ENCODE data around the gene BPIFA1.

BPIFA1 gene

GRCh38 chr20:33278700-33279099, 42.9 kb downstream of the BPIFA1 start:
- Histone ChIP-seq H3K4me3 (ENCODE audit: low read length) (no peak overlapping the region), H3K18ac (ENCODE audit: low read length) (no peak overlapping the region), H3K4me2 (ENCODE audit: low read length) (no peak overlapping the region), H4K5ac (ENCODE audit: low read length) (no peak overlapping the region), H3K9ac (ENCODE audit: low read length) (no peak overlapping the region), H3K36me3 (ENCODE audit: control insufficient read depth, insufficient read depth, low read length) (no peaks in the 10 kb centered on the region), H3K27me3 (ENCODE audit: insufficient read depth, low read length, poor library complexity) (no peaks in the 10 kb centered on the region), H3K23ac (ENCODE audit: low read length) (no peak overlapping the region), H3K79me1 (ENCODE audit: low read length) (no peaks in the 10 kb centered on the region), H3K56ac (ENCODE audit: low read length) (no peak overlapping the region), H2BK5ac (ENCODE audit: low read length) (no peak overlapping the region), H3K4ac (ENCODE audit: low read depth, low read length) (no peak overlapping the region), H4K8ac (ENCODE audit: low read depth, low read length) (no peak overlapping the region), H2BK15ac (replicated peaks; ENCODE audit: low read depth) (no peak overlapping the region), H3K27ac (ENCODE audit: low read depth, low read length) (no peak overlapping the region), H3K79me2 (ENCODE audit: control insufficient read depth, insufficient read depth, low read length) (no peaks in the 10 kb centered on the region), H2BK120ac (ENCODE audit: low read depth, low read length) (no peak overlapping the region), H2AK5ac (ENCODE audit: low read length) (no peak overlapping the region), H3K4me1 (ENCODE audit: control insufficient read depth, low read depth, low read length) (no peaks in the 10 kb centered on the region)
- DNase-seq = no peak
- WGBS (ENCODE audit: extremely low coverage, insufficient coverage, low lambda C conversion rate) = no CpG with 5 or more reads among the region's 3 CpGs

GRCh38 chr20:33279261-33279910, 43.6 kb downstream of the BPIFA1 start:
- no peak for DNase-seq
- H3K23ac ChIP-seq (ENCODE audit: low read length) = no peak overlapping the region
- H4K5ac ChIP-seq (ENCODE audit: low read length) = no peak overlapping the region
- no peak overlapping the region for H3K4me2 ChIP-seq (ENCODE audit: low read length)
- H3K18ac ChIP-seq (ENCODE audit: low read length) = no peak overlapping the region
- no peak overlapping the region for H3K27ac ChIP-seq (ENCODE audit: low read depth, low read length)
- H4K8ac ChIP-seq (ENCODE audit: low read depth, low read length) = no peak overlapping the region
- no peak overlapping the region for H2BK15ac ChIP-seq (replicated peaks; ENCODE audit: low read depth)
- no peak overlapping the region for H3K4me3 ChIP-seq (ENCODE audit: low read length)
- no CpG with 5 or more reads among the region's 6 CpGs for WGBS (ENCODE audit: extremely low coverage, insufficient coverage, low lambda C conversion rate)
- no peaks in the 10 kb centered on the region for H3K4me1 ChIP-seq (ENCODE audit: control insufficient read depth, low read depth, low read length)
- no peaks in the 10 kb centered on the region for H3K27me3 ChIP-seq (ENCODE audit: insufficient read depth, low read length, poor library complexity)
- no peaks in the 10 kb centered on the region for H3K36me3 ChIP-seq (ENCODE audit: control insufficient read depth, insufficient read depth, low read length)
- no peaks in the 10 kb centered on the region for H3K79me1 ChIP-seq (ENCODE audit: low read length)
- no peak overlapping the region for H3K9ac ChIP-seq (ENCODE audit: low read length)
- no peak overlapping the region for H2BK120ac ChIP-seq (ENCODE audit: low read depth, low read length)
- no peak overlapping the region for H3K56ac ChIP-seq (ENCODE audit: low read length)
- H3K79me2 ChIP-seq (ENCODE audit: control insufficient read depth, insufficient read depth, low read length) = no peaks in the 10 kb centered on the region
- no peak overlapping the region for H3K4ac ChIP-seq (ENCODE audit: low read depth, low read length)
- no peak overlapping the region for H2AK5ac ChIP-seq (ENCODE audit: low read length)
- H2BK5ac ChIP-seq (ENCODE audit: low read length) = no peak overlapping the region

- Histone ChIP-seq H3K4me3 (ENCODE audit: low read length) (no peak overlapping the region), H3K18ac (ENCODE audit: low read length) (no peak overlapping the region), H3K56ac (ENCODE audit: low read length) (no peak overlapping the region), H3K79me2 (ENCODE audit: control insufficient read depth, insufficient read depth, low read length) (no peaks in the 10 kb centered on the region), H2BK120ac (ENCODE audit: low read depth, low read length) (no peak overlapping the region), H3K27me3 (ENCODE audit: insufficient read depth, low read length, poor library complexity) (no peaks in the 10 kb centered on the region), H3K4me1 (ENCODE audit: control insufficient read depth, low read depth, low read length) (no peaks in the 10 kb centered on the region), H3K4ac (ENCODE audit: low read depth, low read length) (no peak overlapping the region), H3K23ac (ENCODE audit: low read length) (no peak overlapping the region), H2BK15ac (replicated peaks; ENCODE audit: low read depth) (no peak overlapping the region), H3K27ac (ENCODE audit: low read depth, low read length) (no peak overlapping the region), H4K5ac (ENCODE audit: low read length) (no peak overlapping the region), H4K8ac (ENCODE audit: low read depth, low read length) (no peak overlapping the region), H3K36me3 (ENCODE audit: control insufficient read depth, insufficient read depth, low read length) (no peaks in the 10 kb centered on the region), H2AK5ac (ENCODE audit: low read length) (no peak overlapping the region), H3K79me1 (ENCODE audit: low read length) (no peaks in the 10 kb centered on the region), H2BK5ac (ENCODE audit: low read length) (no peak overlapping the region), H3K9ac (ENCODE audit: low read length) (no peak overlapping the region), H3K4me2 (ENCODE audit: low read length) (no peak overlapping the region)
- DNase-seq = no peak
- no CpG with 5 or more reads among the region's 9 CpGs for WGBS (ENCODE audit: extremely low coverage, insufficient coverage, low lambda C conversion rate)
Measured at GRCh38 chr20:33280000-33280680, 44.3 kb downstream of the BPIFA1 start.

GRCh38 chr20:33280775-33281174, 45.0 kb downstream of the BPIFA1 start:
- H2BK5ac ChIP-seq (ENCODE audit: low read length) = no peak overlapping the region
- no peak overlapping the region for H3K9ac ChIP-seq (ENCODE audit: low read length)
- no peak overlapping the region for H2AK5ac ChIP-seq (ENCODE audit: low read length)
- H3K36me3 ChIP-seq (ENCODE audit: control insufficient read depth, insufficient read depth, low read length) = no peaks in the 10 kb centered on the region
- H3K4me3 ChIP-seq (ENCODE audit: low read length) = no peak overlapping the region
- H3K4me2 ChIP-seq (ENCODE audit: low read length) = no peak overlapping the region
- no peak for DNase-seq
- H3K27ac ChIP-seq (ENCODE audit: low read depth, low read length) = no peak overlapping the region
- no peak overlapping the region for H4K5ac ChIP-seq (ENCODE audit: low read length)
- H3K4ac ChIP-seq (ENCODE audit: low read depth, low read length) = no peak overlapping the region
- H3K79me2 ChIP-seq (ENCODE audit: control insufficient read depth, insufficient read depth, low read length) = no peaks in the 10 kb centered on the region
- no peaks in the 10 kb centered on the region for H3K4me1 ChIP-seq (ENCODE audit: control insufficient read depth, low read depth, low read length)
- no peak overlapping the region for H3K56ac ChIP-seq (ENCODE audit: low read length)
- no peak overlapping the region for H3K23ac ChIP-seq (ENCODE audit: low read length)
- no CpG with 5 or more reads among the region's 7 CpGs for WGBS (ENCODE audit: extremely low coverage, insufficient coverage, low lambda C conversion rate)
- H3K79me1 ChIP-seq (ENCODE audit: low read length) = no peaks in the 10 kb centered on the region
- no peak overlapping the region for H3K18ac ChIP-seq (ENCODE audit: low read length)
- H2BK15ac ChIP-seq (replicated peaks; ENCODE audit: low read depth) = no peak overlapping the region
- no peaks in the 10 kb centered on the region for H3K27me3 ChIP-seq (ENCODE audit: insufficient read depth, low read length, poor library complexity)
- no peak overlapping the region for H4K8ac ChIP-seq (ENCODE audit: low read depth, low read length)
- no peak overlapping the region for H2BK120ac ChIP-seq (ENCODE audit: low read depth, low read length)

GRCh38 chr20:33281550-33282146, 45.9 kb downstream of the BPIFA1 start:
- Histone ChIP-seq H3K4me1 (ENCODE audit: control insufficient read depth, low read depth, low read length) (no peaks in the 10 kb centered on the region), H3K79me2 (ENCODE audit: control insufficient read depth, insufficient read depth, low read length) (no peaks in the 10 kb centered on the region), H3K27ac (ENCODE audit: low read depth, low read length) (no peak overlapping the region), H3K23ac (ENCODE audit: low read length) (no peak overlapping the region), H4K8ac (ENCODE audit: low read depth, low read length) (no peak overlapping the region), H2BK15ac (replicated peaks; ENCODE audit: low read depth) (no peak overlapping the region), H3K9ac (ENCODE audit: low read length) (no peak overlapping the region), H2BK5ac (ENCODE audit: low read length) (no peak overlapping the region), H2BK120ac (ENCODE audit: low read depth, low read length) (no peak overlapping the region), H3K18ac (ENCODE audit: low read length) (no peak overlapping the region), H3K56ac (ENCODE audit: low read length) (no peak overlapping the region), H3K79me1 (ENCODE audit: low read length) (no peaks in the 10 kb centered on the region), H2AK5ac (ENCODE audit: low read length) (no peak overlapping the region), H3K4me2 (ENCODE audit: low read length) (no peak overlapping the region), H3K36me3 (ENCODE audit: control insufficient read depth, insufficient read depth, low read length) (no peaks in the 10 kb centered on the region), H3K4ac (ENCODE audit: low read depth, low read length) (no peak overlapping the region), H4K5ac (ENCODE audit: low read length) (no peak overlapping the region), H3K27me3 (ENCODE audit: insufficient read depth, low read length, poor library complexity) (no peaks in the 10 kb centered on the region), H3K4me3 (ENCODE audit: low read length) (no peak overlapping the region)
- no CpG with 5 or more reads among the region's 11 CpGs for WGBS (ENCODE audit: extremely low coverage, insufficient coverage, low lambda C conversion rate)
- DNase-seq = no peak
